ENCODE data around the gene ANKRD45. TPM values are rescaled to one million over a fixed set of nuclear protein-coding genes. Genes with fewer than 3 reads are reported as not detected.

The ANKRD45 gene
- total and polyA plus RNA-seq, 2 of the 8 experiments (the other 6 are each of a cell fraction or from before 2014, with no cell fraction given) = 0.41 to 2.8 TPM

- no peak overlapping the region for H2BK5ac ChIP-seq (ENCODE audit: low read depth, low read length)
- no peak overlapping the region for H2BK20ac ChIP-seq (ENCODE audit: low read length)
- H2BK120ac ChIP-seq (replicated peaks; ENCODE audit: low read depth, low read length) = no peak overlapping the region
- H3K27ac ChIP-seq (ENCODE audit: low read depth, low read length) = no peak overlapping the region
- no peaks in the 10 kb centered on the region for H3K4me1 ChIP-seq (replicated peaks in 1 of 4; ENCODE audit: control insufficient read depth in 3 of 4, insufficient read depth in 4 of 4, low read length in 3 of 4)
- no peaks in the 10 kb centered on the region for H3K27me3 ChIP-seq (replicated peaks in 1 of 4; ENCODE audit: control insufficient read depth in 3 of 4, extremely low read depth in 1 of 4, insufficient read depth in 3 of 4, low read length in 3 of 4)
- no peak overlapping the region for H3K14ac ChIP-seq (ENCODE audit: insufficient read length)
- no peak overlapping the region for H3K23ac ChIP-seq (ENCODE audit: insufficient read length)
- no peak overlapping the region for H2BK15ac ChIP-seq (ENCODE audit: low read length)
- no peak overlapping the region for H4K91ac ChIP-seq (replicated peaks; ENCODE audit: insufficient read length, low read length)
- DNase-seq (ENCODE audit: low read depth in 1 of 2, low spot score in 2 of 2) = no peak
- H3K79me2 ChIP-seq (ENCODE audit: control insufficient read depth in 1 of 2, insufficient read depth in 2 of 2, low read length in 2 of 2) = no peaks in the 10 kb centered on the region
- no peaks in the 10 kb centered on the region for H3K36me3 ChIP-seq (ENCODE audit: control insufficient read depth in 2 of 4, insufficient read depth in 4 of 4, low read length in 3 of 4)
- no peak overlapping the region for H3K56ac ChIP-seq (replicated peaks; ENCODE audit: insufficient read length, low read depth, low read length)
- no peaks in the 10 kb centered on the region for H3K79me1 ChIP-seq (ENCODE audit: low read depth, low read length)
- 82% methylated on average over 6 of the region's 6 CpGs; no CpG with 5 or more reads in 1 of the 2 experiments for WGBS, 2 experiments (ENCODE audit: extremely low coverage in 1 of 2, insufficient coverage in 1 of 2, insufficient read length in 1 of 2, insufficient replicate concordance in 2 of 2, low coverage in 1 of 2, low lambda C conversion rate in 2 of 2, missing lambda C conversion rate in 1 of 2)
- H2AFZ ChIP-seq (ENCODE audit: low read length) = no peak overlapping the region
- no peak overlapping the region for H3K9ac ChIP-seq (replicated peaks in 1 of 4; ENCODE audit: extremely low read depth in 1 of 4, low read depth in 3 of 4, low read length in 3 of 4)
- no peak overlapping the region for H4K8ac ChIP-seq (ENCODE audit: extremely low read depth, insufficient read depth, low read length)
- no peak overlapping the region for H2BK12ac ChIP-seq (ENCODE audit: low read depth, low read length)
- H3K18ac ChIP-seq (ENCODE audit: extremely low read depth, low read length) = no peak overlapping the region; the same call in 1 of the 2 replicates
- TF ChIP-seq CTCF (IDR thresholded peaks at IDR 0.05; ENCODE audit: control extremely low read depth in 1 of 3, insufficient read depth in 1 of 3, low read depth in 1 of 3, low read length in 3 of 3) = peak in 2 of 3 experiments; percentile 36 to 56; a peak in 2 of 4 replicates
- no peak for TF ChIP-seq JUN (IDR thresholded peaks at IDR 0.05; ENCODE audit: low read depth, low read length)
- no peak for TF ChIP-seq POLR2A (IDR thresholded peaks at IDR 0.05; ENCODE audit: control extremely low read depth in 1 of 2, low read depth in 2 of 2, low read length in 2 of 2)
- TF ChIP-seq BACH1 (IDR thresholded peaks at IDR 0.05; ENCODE audit: low read length) = no peak
- TF ChIP-seq GTF2F1 (IDR thresholded peaks at IDR 0.05; ENCODE audit: borderline replicate concordance, low read depth, low read length) = no peak
- TF ChIP-seq RAD21 (IDR thresholded peaks at IDR 0.05 in 1 of 2, conservative IDR thresholded peaks at IDR 0.05 in 1 of 2; ENCODE audit: low read depth in 2 of 2, low read length in 2 of 2) = peak; percentile 29 to 31; a peak in 1 of 4 replicates
- TF ChIP-seq ASH2L (IDR thresholded peaks at IDR 0.05; ENCODE audit: low read length) = no peak
- no peak for TF ChIP-seq TAF7 (optimal IDR thresholded peaks at IDR 0.05; ENCODE audit: borderline replicate concordance, low read depth, low read length)
- TF ChIP-seq ATF2 (IDR thresholded peaks at IDR 0.05; ENCODE audit: low read length) = no peak
- no peak overlapping the region for H3K4me3 ChIP-seq (ENCODE audit: extremely low read depth in 1 of 4, insufficient read depth in 2 of 4, low read depth in 3 of 4, low read length in 4 of 4)
- no peak overlapping the region for H2AK5ac ChIP-seq (ENCODE audit: low read depth, low read length)
- no peaks in the 10 kb centered on the region for H3K9me3 ChIP-seq (ENCODE audit: insufficient read depth in 2 of 2, low read depth in 1 of 2, low read length in 1 of 2)
- POLR2A ChIA-PET (ENCODE audit: partially characterized antibody) = no interaction called here
- CTCF ChIA-PET (ENCODE audit: partially characterized antibody) = interaction anchor here (0.8 to 1.0 kb wide), 2 partner anchors 29 to 131 kb away, joined by 3 read pairs; no protein-coding TSS in a partner anchor
- H4K5ac ChIP-seq (ENCODE audit: insufficient read length, low read depth, low read length) = no peak overlapping the region
- H3K4me2 ChIP-seq (ENCODE audit: insufficient read depth in 1 of 2, low read depth in 2 of 2, low read length in 2 of 2) = no peak overlapping the region
- H4K20me1 ChIP-seq (replicated peaks in 1 of 2; ENCODE audit: control insufficient read depth in 1 of 2, insufficient read depth in 2 of 2, low read length in 2 of 2) = no peaks in the 10 kb centered on the region
- no peak overlapping the region for H3K4ac ChIP-seq (replicated peaks; ENCODE audit: insufficient read length, low read depth, low read length)
- no peak for FAIRE-seq
- no peaks in the 10 kb centered on the region for H3K23me2 ChIP-seq (ENCODE audit: low read depth, low read length)
Measured at GRCh38 chr1:173562813-173563212, 106.8 kb downstream of the ANKRD45 start.
